ENCODE data around the gene KRTAP5-6. TPM values are rescaled to one million over a fixed set of nuclear protein-coding genes. Genes with fewer than 3 reads are reported as not detected.

The KRTAP5-6 gene
- total RNA-seq, 2 donors from 2014 or later = not detected

GRCh38 chr11:1734641-1735081 is 37.7 kb downstream of the KRTAP5-6 start:
- Histone ChIP-seq H3K27me3 (replicated peaks; ENCODE audit: insufficient read depth) (no peaks in the 10 kb centered on the region), H3K4me1 (ENCODE audit: control insufficient read depth in 1 of 2, low read depth in 2 of 2) (no peaks in the 10 kb centered on the region), H3K27ac (no peak overlapping the region), H3K9me3 (peaks cover 11% of the 10 kb centered on the region), H3K4me3 (no peak overlapping the region), H3K36me3 (no peaks in the 10 kb centered on the region)
- TF ChIP-seq, protein P1, sequence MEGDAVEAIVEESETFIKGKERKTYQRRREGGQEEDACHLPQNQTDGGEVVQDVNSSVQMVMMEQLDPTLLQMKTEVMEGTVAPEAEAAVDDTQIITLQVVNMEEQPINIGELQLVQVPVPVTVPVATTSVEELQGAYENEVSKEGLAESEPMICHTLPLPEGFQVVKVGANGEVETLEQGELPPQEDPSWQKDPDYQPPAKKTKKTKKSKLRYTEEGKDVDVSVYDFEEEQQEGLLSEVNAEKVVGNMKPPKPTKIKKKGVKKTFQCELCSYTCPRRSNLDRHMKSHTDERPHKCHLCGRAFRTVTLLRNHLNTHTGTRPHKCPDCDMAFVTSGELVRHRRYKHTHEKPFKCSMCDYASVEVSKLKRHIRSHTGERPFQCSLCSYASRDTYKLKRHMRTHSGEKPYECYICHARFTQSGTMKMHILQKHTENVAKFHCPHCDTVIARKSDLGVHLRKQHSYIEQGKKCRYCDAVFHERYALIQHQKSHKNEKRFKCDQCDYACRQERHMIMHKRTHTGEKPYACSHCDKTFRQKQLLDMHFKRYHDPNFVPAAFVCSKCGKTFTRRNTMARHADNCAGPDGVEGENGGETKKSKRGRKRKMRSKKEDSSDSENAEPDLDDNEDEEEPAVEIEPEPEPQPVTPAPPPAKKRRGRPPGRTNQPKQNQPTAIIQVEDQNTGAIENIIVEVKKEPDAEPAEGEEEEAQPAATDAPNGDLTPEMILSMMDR (IDR thresholded peaks at IDR 0.05) = no peak
- no peak for ATAC-seq (ENCODE audit: insufficient number of reproducible peaks, low FRiP score, low read depth)
- no peak for DNase-seq (ENCODE audit: low spot score)

- TF ChIP-seq, protein P1 (IDR thresholded peaks at IDR 0.05) = no peak
- Histone ChIP-seq H3K4me3 (no peak overlapping the region), H3K4me1 (ENCODE audit: control insufficient read depth in 1 of 2, low read depth in 2 of 2) (no peaks in the 10 kb centered on the region), H3K27ac (no peak overlapping the region), H3K27me3 (replicated peaks; ENCODE audit: insufficient read depth) (no peaks in the 10 kb centered on the region), H3K9me3 (peaks cover 11% of the 10 kb centered on the region), H3K36me3 (no peaks in the 10 kb centered on the region)
- ATAC-seq (ENCODE audit: insufficient number of reproducible peaks, low FRiP score, low read depth) (no peak), DNase-seq (ENCODE audit: low spot score) (no peak)
These were observed 38.3 kb downstream of the KRTAP5-6 start for GRCh38 chr11:1735271-1735670.

DNA sequence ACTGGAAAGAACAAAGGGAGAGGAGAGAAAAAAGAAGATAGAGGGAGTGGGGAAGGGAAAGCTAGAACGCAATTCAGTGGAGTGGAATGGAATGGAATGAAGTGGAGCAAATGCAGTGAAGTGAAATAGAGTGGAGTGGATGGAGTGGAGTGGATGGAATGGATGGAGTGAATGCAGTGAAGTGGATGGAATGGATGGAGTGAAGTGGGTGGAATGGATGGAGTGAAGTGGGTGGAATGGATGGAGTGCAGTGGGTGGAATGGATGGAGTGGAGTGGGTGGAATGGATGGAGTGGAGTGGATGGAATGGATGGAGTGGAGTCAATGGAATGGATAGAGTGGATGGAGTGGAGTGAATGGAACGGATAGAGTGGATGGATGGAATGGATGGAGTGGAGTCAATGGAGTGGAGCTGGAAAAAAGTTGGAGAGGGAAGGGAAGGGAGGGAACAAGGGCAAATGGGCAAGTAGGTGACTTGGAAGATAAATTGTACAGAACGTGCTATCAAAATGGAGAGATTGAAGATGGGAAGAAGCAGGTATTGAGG is 39.5 kb downstream of the KRTAP5-6 start:
- H3K27ac ChIP-seq = no peak overlapping the region
- H3K4me3 ChIP-seq = no peak overlapping the region
- no peaks in the 10 kb centered on the region for H3K36me3 ChIP-seq
- no peak for DNase-seq (ENCODE audit: low spot score)
- no peak for ATAC-seq (ENCODE audit: insufficient number of reproducible peaks, low FRiP score, low read depth)
- no peaks in the 10 kb centered on the region for H3K27me3 ChIP-seq (replicated peaks; ENCODE audit: insufficient read depth)
- peaks cover 11% of the 10 kb centered on the region for H3K9me3 ChIP-seq
- TF ChIP-seq, protein P1 (IDR thresholded peaks at IDR 0.05) = no peak
- no peaks in the 10 kb centered on the region for H3K4me1 ChIP-seq (ENCODE audit: control insufficient read depth in 1 of 2, low read depth in 2 of 2)

DNA sequence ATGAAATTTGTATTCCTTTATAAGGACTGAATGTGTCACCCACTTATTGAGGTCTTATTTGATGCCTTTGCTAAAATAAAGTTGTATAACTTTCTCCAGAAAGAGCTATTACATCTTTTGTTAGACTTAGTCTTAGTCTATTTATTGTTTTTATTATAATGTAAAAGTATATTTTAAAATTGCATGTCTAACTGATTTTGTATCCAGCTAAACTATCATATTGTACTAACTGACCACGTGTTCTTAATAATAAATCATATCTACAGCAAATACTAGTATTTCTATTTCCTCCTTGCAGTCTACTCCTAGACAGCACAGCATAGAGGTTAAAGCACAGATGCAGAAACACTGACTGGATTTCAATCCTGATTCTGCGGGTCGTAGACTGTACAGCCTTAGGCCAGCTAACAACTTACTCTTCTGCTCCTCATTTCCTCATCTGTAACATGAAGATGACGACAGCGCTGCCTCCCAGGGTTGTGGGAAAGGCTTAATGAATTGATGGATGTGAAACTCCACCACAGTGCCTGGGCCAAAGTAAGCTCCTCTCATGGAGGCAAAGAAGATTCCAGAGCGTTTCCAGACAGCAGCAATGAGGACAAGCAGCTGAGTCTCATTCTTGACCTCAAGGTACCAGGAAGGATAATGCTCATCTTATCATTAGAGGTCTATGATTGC is 40.2 kb downstream of the KRTAP5-6 start:
- TF ChIP-seq, protein P1 (IDR thresholded peaks at IDR 0.05) = no peak
- Histone ChIP-seq H3K4me1 (ENCODE audit: control insufficient read depth in 1 of 2, low read depth in 2 of 2) (no peaks in the 10 kb centered on the region), H3K27ac (no peak overlapping the region), H3K9me3 (peaks cover 11% of the 10 kb centered on the region), H3K27me3 (replicated peaks; ENCODE audit: insufficient read depth) (no peaks in the 10 kb centered on the region), H3K4me3 (no peak overlapping the region), H3K36me3 (no peaks in the 10 kb centered on the region)
- ATAC-seq (ENCODE audit: insufficient number of reproducible peaks, low FRiP score, low read depth) = no peak
- DNase-seq (ENCODE audit: low spot score) = no peak

- H3K36me3 ChIP-seq = no peaks in the 10 kb centered on the region
- H3K4me3 ChIP-seq = no peak overlapping the region
- H3K27ac ChIP-seq = no peak overlapping the region
- ATAC-seq (ENCODE audit: insufficient number of reproducible peaks, low FRiP score, low read depth) = no peak
- H3K9me3 ChIP-seq = peaks cover 11% of the 10 kb centered on the region
- H3K27me3 ChIP-seq (replicated peaks; ENCODE audit: insufficient read depth) = no peaks in the 10 kb centered on the region
- H3K4me1 ChIP-seq (ENCODE audit: control insufficient read depth in 1 of 2, low read depth in 2 of 2) = no peaks in the 10 kb centered on the region
- TF ChIP-seq, protein P1 (IDR thresholded peaks at IDR 0.05) = no peak
- no peak for DNase-seq (ENCODE audit: low spot score)
These were observed 41.4 kb downstream of the KRTAP5-6 start for GRCh38 chr11:1738380-1738779.
